GM12878 (cell line): Measurements from ENCODE around the gene ANP32A. TPM values are rescaled to one million over a fixed set of nuclear protein-coding genes. Genes with fewer than 3 reads are reported as not detected.

Source experiments
- ATAC-seq: fragments of 200-7000 bp; cut with Tn5 transposase; 3 replicates; pipeline ENCODE4 v1.9.1; 2020; ENCODE audit warnings: mild to moderate bottlenecking, moderate library complexity
- BruUV-seq: library from RNA; stranded (reverse); fragments of 400-500 nt; replicated peaks from 2 replicates; lab custom pipeline; 2021; lab: Mats Ljungman, UMichigan
- CTCF ChIA-PET: fragments of 300-600 bp; sonication (Branson Sonifier 250); formaldehyde crosslinking; extraction: SDS; loops from one replicate; lab custom pipeline; 2021; ENCODE audit warnings: inconsistent platforms; lab: Yijun Ruan, JAX
- POLR2A ChIA-PET: fragments of 350-600 bp; formaldehyde crosslinking; extraction: SDS; loops from one replicate; lab custom pipeline; 2021; ENCODE audit warnings: inconsistent platforms; lab: Charles Lee
- RAD21 ChIA-PET: fragments of 300-600 bp; sonication (Branson Sonifier 250); formaldehyde crosslinking; loops from one replicate; lab custom pipeline; 2023; ENCODE audit warnings: antibody characterized with exemption; ENCODE audit not compliant: unreplicated experiment; lab: Charles Lee
- SMC1A ChIA-PET: fragments of 300-600 bp; sonication (Branson Sonifier 250); formaldehyde crosslinking; loops from one replicate; lab custom pipeline; 2023; ENCODE audit not compliant: unreplicated experiment, uncharacterized antibody; lab: Charles Lee
- DNase-seq: peaks from one replicate; pipeline ENCODE4 v3.0.0-alpha.2; 2011; ENCODE audit warnings: low read depth, low spot score
- FAIRE-seq: peaks from 3 replicates; lab custom pipeline; 2011; peaks lifted over from hg19 to GRCh38; lab: Jason Lieb, UNC
- H2AFZ ChIP-seq: 2 replicates; pipeline ENCODE4 v1.6.0; 2011; ENCODE audit warnings: low read depth, low read length, control low read depth; ENCODE audit not compliant: control insufficient read depth
- H3K27ac ChIP-seq: 2 replicates; pipeline ENCODE4 v1.5.1; 2011; ENCODE audit warnings: control low read depth; ENCODE audit not compliant: control insufficient read depth, insufficient read depth
- H3K27me3 ChIP-seq, 2 experiments: replicated peaks in 1 of 2; 2 replicates each; pipeline versions ENCODE4 v1.6.0 to v1.6.1; 2011; ENCODE audit warnings: low read length in 1 of 2; ENCODE audit not compliant: control insufficient read depth in 2 of 2, insufficient read depth in 2 of 2
- H3K36me3 ChIP-seq, 2 experiments: 2 replicates each; pipeline ENCODE4 v1.5.1; 2011; ENCODE audit warnings: low read length in 1 of 2; ENCODE audit not compliant: control insufficient read depth in 2 of 2, insufficient read depth in 2 of 2
- H3K4me1 ChIP-seq: 2 replicates; pipeline ENCODE4 v1.6.1; 2011; ENCODE audit warnings: mild to moderate bottlenecking, low read length, moderate library complexity, mixed read lengths; ENCODE audit not compliant: control insufficient read depth, insufficient read depth
- H3K4me2 ChIP-seq: 2 replicates; pipeline ENCODE4 v1.6.0; 2011; ENCODE audit warnings: control low read depth; ENCODE audit not compliant: control insufficient read depth, insufficient read depth
- H3K4me3 ChIP-seq: fragments of 200-600 bp; sonication (generic); 2 replicates; pipeline ENCODE4 v1.5.1; 2016
- H3K79me2 ChIP-seq: 2 replicates; pipeline ENCODE4 v1.6.0; 2011; ENCODE audit warnings: low read length; ENCODE audit not compliant: control insufficient read depth, insufficient read depth
- H3K9ac ChIP-seq: 2 replicates; pipeline ENCODE4 v1.8.0; 2011; ENCODE audit warnings: low read length, control low read depth, mixed read lengths; ENCODE audit not compliant: control insufficient read depth, insufficient read depth
- H3K9me3 ChIP-seq: replicated peaks from 3 replicates; pipeline ENCODE4 v1.5.1; 2011; ENCODE audit warnings: mild to moderate bottlenecking, low read length; ENCODE audit not compliant: control insufficient read depth, insufficient read depth
- H4K20me1 ChIP-seq: 2 replicates; pipeline ENCODE4 v1.6.0; 2011; ENCODE audit not compliant: control insufficient read depth, insufficient read depth
- ATF3 ChIP-seq: IDR thresholded peaks from 2 replicates; pipeline ENCODE4 v1.6.1; 2011; ENCODE audit warnings: low read depth, mild to moderate bottlenecking, low read length, moderate library complexity, borderline replicate concordance; ENCODE audit errors: extremely low read depth
- BACH1 ChIP-seq: fragments of 450-650 bp; IDR thresholded peaks from 2 replicates; pipeline ENCODE4 v1.6.1; 2017; ENCODE audit warnings: mild to moderate bottlenecking, borderline replicate concordance
- BHLHE40 ChIP-seq, 2 experiments: fragments of 450-650 bp in 1 of 2; IDR thresholded peaks; 2 replicates each; pipeline ENCODE4 v1.6.1; 2011 to 2017; ENCODE audit warnings: low read depth in 2 of 2, borderline replicate concordance in 1 of 2, improper control_type of control experiment in 1 of 2, low read length in 1 of 2, mild to moderate bottlenecking in 1 of 2
- CREM ChIP-seq: IDR thresholded peaks from 2 replicates; pipeline ENCODE4 v1.6.1; 2014; ENCODE audit warnings: antibody characterized with exemption, low read depth
- CTCF ChIP-seq, 3 experiments: IDR thresholded peaks in 2 of 3; conservative IDR thresholded peaks in 1 of 3; 2 replicates each; pipeline ENCODE4 v1.5.1; 2011; ENCODE audit warnings: low read depth in 3 of 3, low read length in 3 of 3, mild to moderate bottlenecking in 3 of 3, control low read depth in 2 of 3, moderate library complexity in 2 of 3, inconsistent platforms in 1 of 3, mixed read lengths in 1 of 3; ENCODE audit not compliant: control insufficient read depth in 2 of 3, insufficient read depth in 1 of 3; ENCODE audit errors: extremely low read depth in 1 of 3
- ETV6 ChIP-seq, 2 experiments: fragments of 450-650 bp in 1 of 2; IDR thresholded peaks in 1 of 2; conservative IDR thresholded peaks in 1 of 2; 2 replicates each; pipeline ENCODE4 v1.6.1; 2014; ENCODE audit warnings: antibody characterized with exemption in 1 of 2, borderline replicate concordance in 1 of 2, low read depth in 1 of 2, mild to moderate bottlenecking in 1 of 2, moderate library complexity in 1 of 2
- IRF4 ChIP-seq: IDR thresholded peaks from 2 replicates; pipeline ENCODE4 v1.6.1; 2011; ENCODE audit warnings: low read depth, low read length
- KAT2A ChIP-seq: conservative IDR thresholded peaks from 2 replicates; pipeline ENCODE4 v1.6.1; 2011; ENCODE audit warnings: low read depth, low read length; ENCODE audit not compliant: control insufficient read depth
- MYB ChIP-seq: fragments of 150-350 bp; IDR thresholded peaks from 2 replicates; pipeline ENCODE4 v1.6.1; 2014; ENCODE audit warnings: mild to moderate bottlenecking, low read depth, low read length, borderline replicate concordance
- NR2C2 ChIP-seq: IDR thresholded peaks from 2 replicates; pipeline ENCODE4 v1.6.1; 2011; ENCODE audit warnings: borderline replicate concordance, low read depth; ENCODE audit not compliant: control insufficient read depth, insufficient read length
- POU2F2 ChIP-seq: IDR thresholded peaks from 3 replicates; pipeline ENCODE4 v1.6.1; 2011; ENCODE audit warnings: low read depth, mild to moderate bottlenecking, low read length, borderline replicate concordance
- RAD21 ChIP-seq: IDR thresholded peaks from 2 replicates; pipeline ENCODE4 v1.6.1; 2011; ENCODE audit warnings: mild to moderate bottlenecking, low read depth, low read length, moderate library complexity; ENCODE audit not compliant: insufficient read depth
- RAD51 ChIP-seq: fragments of 450-650 bp; IDR thresholded peaks from 2 replicates; pipeline ENCODE4 v1.6.1; 2016; ENCODE audit warnings: moderate library complexity, mild to moderate bottlenecking, inconsistent platforms
- SMC3 ChIP-seq: IDR thresholded peaks from 2 replicates; pipeline ENCODE4 v1.6.1; 2011; ENCODE audit warnings: low read length, improper control_type of control experiment, borderline replicate concordance
- TARDBP ChIP-seq: IDR thresholded peaks from 2 replicates; pipeline ENCODE4 v1.6.1; 2016; ENCODE audit warnings: borderline replicate concordance
- TCF7 ChIP-seq: IDR thresholded peaks from 2 replicates; pipeline ENCODE4 v1.6.1; 2014; ENCODE audit warnings: antibody characterized with exemption, borderline replicate concordance
- USF1 ChIP-seq: IDR thresholded peaks from 2 replicates; pipeline ENCODE4 v1.6.1; 2011; ENCODE audit warnings: borderline replicate concordance, low read depth, mild to moderate bottlenecking, moderate library complexity, mixed read lengths, low read length; ENCODE audit not compliant: insufficient read depth; ENCODE audit errors: extremely low read length
- USF2 ChIP-seq: IDR thresholded peaks from 2 replicates; pipeline ENCODE4 v1.6.1; 2011; ENCODE audit warnings: low read depth, low read length, improper control_type of control experiment, borderline replicate concordance
- in situ Hi-C: fragments of 300-500 bp; cut with MboI; formaldehyde crosslinking; loops from 9 replicates; pipeline ENCODE4 v1.14.3; 2018; ENCODE audit warnings: mixed read lengths
- intact Hi-C: fragments of 100-400 bp; cut with micrococcal nuclease; formaldehyde crosslinking; loops from one replicate; pipeline ENCODE4 v1.14.2; 2022; ENCODE audit not compliant: unreplicated experiment
- polyA plus RNA-seq, 11 experiments: library from polyadenylated mRNA; depleted of rRNA in 4 of 11; unstranded in 6 of 11; stranded (reverse) in 5 of 11; fragments of >200 nt; fragmentation: Nextera tagmentation in 4 of 11; fragmentation: Illumina TruSeq in 1 of 11; extraction: Ambion mirVana in 4 of 11; extraction: Trizol in 1 of 11; gene quantifications; 1 replicate in 1 of 11; 2 replicates in 10 of 11; pipeline versions ENCODE4 v1.2.1 to v1.2.3, GENCODE V29; 2011 to 2016; ENCODE audit warnings: inconsistent platforms in 2 of 11, missing spikeins in 2 of 11, low read depth in 1 of 11
- total RNA-seq, 4 experiments: library from RNA; depleted of rRNA in 3 of 4; stranded (reverse); fragments of >200 nt in 3 of 4; fragmentation: Illumina TruSeq in 1 of 4; extraction: Trizol in 1 of 4; gene quantifications; 2 replicates each; pipeline versions ENCODE4 v1.2.1 to v1.2.3, GENCODE V29; 2013 to 2021

Gene ANP32A
- total and polyA plus RNA-seq, 10 of the 15 experiments (the other 5 are each of a cell fraction or from before 2014, with no cell fraction given) = 29.6 to 666 (median 234) TPM

DNA sequence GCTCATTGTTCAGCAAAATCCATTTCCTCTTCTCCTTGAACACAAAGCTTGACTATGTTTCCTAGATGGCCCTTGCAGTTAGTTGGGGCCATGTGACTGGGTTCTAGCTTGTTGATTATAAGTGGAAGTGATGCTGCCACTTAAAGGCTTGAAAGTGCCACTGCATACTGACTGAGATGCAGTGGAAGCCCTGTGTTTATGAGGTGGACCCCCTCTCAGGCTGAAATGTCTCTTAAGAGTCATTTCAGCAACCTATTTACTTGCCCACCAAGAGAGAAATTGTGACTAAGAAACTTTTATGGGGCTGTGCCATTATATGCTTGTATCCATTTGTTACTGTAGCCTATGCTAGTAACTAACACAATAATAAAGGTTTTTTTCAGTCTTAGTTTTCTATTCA, 8.4 kb upstream of the ANP32A start:
- Histone ChIP-seq H3K79me2 (no peaks in the 10 kb centered on the region), H4K20me1 (no peaks in the 10 kb centered on the region), H3K4me1 (no peaks in the 10 kb centered on the region; the same call in 1 of the 2 replicates), H3K4me3 (no peak overlapping the region), H3K27ac (no peak overlapping the region), H3K9ac (no peak overlapping the region), H3K9me3 (no peaks in the 10 kb centered on the region), H3K36me3 (no peaks in the 10 kb centered on the region), H2AFZ (no peak overlapping the region), H3K4me2 (no peak overlapping the region), H3K27me3 (no peaks in the 10 kb centered on the region)
- in situ Hi-C loops (no loop called here), intact Hi-C loops (loop anchor here (2.0 kb wide), 1 partner anchor 46 kb away; no protein-coding TSS in a partner anchor)
- FAIRE-seq = peak; percentile 64
- RAD21 ChIA-PET = interaction anchor here (0.6 to 3.8 kb wide), 16 partner anchors 10 to 576 kb away, joined by 3 to 27 read pairs (median 5); no protein-coding TSS in a partner anchor
- no TSS peak for BruUV-seq
- CTCF ChIA-PET = interaction anchor here (0.7 to 8.2 kb wide), 26 partner anchors 8 to 279 kb away, joined by 3 to 124 read pairs (median 4); partner anchors contain the start of gene ANP32A
- SMC1A ChIA-PET = interaction anchor here (0.6 to 2.4 kb wide), 18 partner anchors 12 to 259 kb away, joined by 3 to 36 read pairs (median 4); no protein-coding TSS in a partner anchor
- no peak for DNase-seq
- POLR2A ChIA-PET = interaction anchor here (0.7 to 1.3 kb wide), 2 partner anchors 12 to 34 kb away, joined by 3 to 4 read pairs; no protein-coding TSS in a partner anchor
- ATAC-seq = peak; percentile 97
- TF ChIP-seq IRF4 (0 out of 2 replicates have a peak, but pooled peaks have one; percentile 16), NR2C2 (no peak), SMC3 (peak; percentile 77; the same call in 1 of the 2 replicates), CREM (no peak), RAD21 (peak; percentile 77), MYB (no peak), BACH1 (no peak), POU2F2 (0 out of 3 replicates have a peak, but pooled peaks have one; percentile 28), KAT2A (no peak), ETV6 (conservative IDR thresholded peaks at IDR 0.05 in 1 of 2, IDR thresholded peaks at IDR 0.05 in 1 of 2; ENCODE audit: borderline replicate concordance in 1 of 2, low read depth in 1 of 2) (no peak), RAD51 (peak; percentile 91), ATF3 (peak; percentile 3; the same call in 1 of the 2 replicates), USF2 (peak; percentile 48; the same call in 1 of the 2 replicates), BHLHE40 (IDR thresholded peaks at IDR 0.05; ENCODE audit: borderline replicate concordance in 1 of 2, low read depth in 2 of 2, low read length in 1 of 2) (0 out of 4 replicates have a peak, but pooled peaks of 1 of the 2 experiments have one; percentile 6), CTCF (IDR thresholded peaks at IDR 0.05 in 2 of 3, conservative IDR thresholded peaks at IDR 0.05 in 1 of 3; ENCODE audit: control insufficient read depth in 2 of 3, extremely low read depth in 1 of 3, insufficient read depth in 1 of 3, low read depth in 3 of 3, low read length in 3 of 3) (peak; percentile 64 to 78 (median 72); a peak in 5 of 6 replicates), TARDBP (no peak), TCF7 (no peak), USF1 (peak; percentile 51)
